OCI-LY1 (cell line): ENCODE measurements around the gene SMAD3.

Experiments used
- H2AFZ ChIP-seq: fragments of 200-600 bp; sonication (generic), shearing (Covaris generic); 2 replicates; pipeline ENCODE4 v1.6.0; 2014; ENCODE audit warnings: antibody characterized with exemption, mild to moderate bottlenecking, low read length
- H3F3A ChIP-seq: fragments of 200-600 bp; sonication (generic), shearing (Covaris generic); 2 replicates; pipeline ENCODE4 v1.6.0; 2014; ENCODE audit warnings: mild to moderate bottlenecking, antibody characterized with exemption, low read length, moderate library complexity; ENCODE audit not compliant: insufficient read depth
- H3K27ac ChIP-seq: fragments of 200-600 bp; sonication (generic); 2 replicates; pipeline ENCODE4 v1.5.1; 2014; ENCODE audit warnings: low read length, mixed run types, mild to moderate bottlenecking, low read depth; ENCODE audit not compliant: poor library complexity, severe bottlenecking
- H3K27me3 ChIP-seq: fragments of 200-600 bp; sonication (generic); 2 replicates; pipeline ENCODE4 v1.6.0; 2014; ENCODE audit warnings: antibody characterized with exemption, mild to moderate bottlenecking, low read length, moderate library complexity; ENCODE audit not compliant: insufficient read depth
- H3K36me3 ChIP-seq: fragments of 200-600 bp; sonication (generic); 2 replicates; pipeline ENCODE4 v1.6.1; 2014; ENCODE audit warnings: mild to moderate bottlenecking, antibody characterized with exemption, low read length, moderate library complexity, mixed read lengths; ENCODE audit not compliant: insufficient read depth
- H3K4me1 ChIP-seq: fragments of 200-600 bp; sonication (generic); 2 replicates; pipeline ENCODE4 v1.5.1; 2014; ENCODE audit warnings: mild to moderate bottlenecking, low read length, moderate library complexity; ENCODE audit not compliant: insufficient read depth, severe bottlenecking
- H3K4me2 ChIP-seq: fragments of 200-600 bp; sonication (generic), shearing (Covaris generic); 2 replicates; pipeline ENCODE4 v1.6.1; 2014; ENCODE audit warnings: low read length
- H3K4me3 ChIP-seq: fragments of 200-600 bp; sonication (generic); 2 replicates; pipeline ENCODE4 v1.5.1; 2014; ENCODE audit warnings: low read length, low read depth, mild to moderate bottlenecking, mixed read lengths; ENCODE audit not compliant: poor library complexity, severe bottlenecking
- H3K79me2 ChIP-seq: fragments of 200-600 bp; shearing (Covaris generic); 2 replicates; pipeline ENCODE4 v1.6.1; 2016; ENCODE audit warnings: mixed run types, low read length, mixed read lengths; ENCODE audit not compliant: insufficient read depth
- H3K9ac ChIP-seq: fragments of 200-600 bp; sonication (generic), shearing (Covaris generic); 2 replicates; pipeline ENCODE4 v1.6.1; 2014; ENCODE audit warnings: mild to moderate bottlenecking, low read length, mixed read lengths
- H3K9me2 ChIP-seq: fragments of 200-600 bp; sonication (generic), shearing (Covaris generic); 2 replicates; pipeline ENCODE4 v1.6.1; 2014; ENCODE audit warnings: low read depth, mild to moderate bottlenecking, low read length, mixed read lengths
- H3K9me3 ChIP-seq: fragments of 200-600 bp; shearing (Covaris generic); 2 replicates; pipeline ENCODE4 v1.6.1; 2014; ENCODE audit warnings: low read length, mixed read lengths
- H4K20me1 ChIP-seq: fragments of 200-600 bp; sonication (generic), shearing (Covaris generic); 2 replicates; pipeline ENCODE4 v1.6.0; 2016; ENCODE audit warnings: mild to moderate bottlenecking, low read length; ENCODE audit not compliant: insufficient read depth
- CTCF ChIP-seq: fragments of 200-600 bp; sonication (generic), shearing (Covaris generic); IDR thresholded peaks from 2 replicates; pipeline ENCODE4 v1.5.1; 2017; ENCODE audit warnings: mild to moderate bottlenecking, antibody characterized with exemption, low read length, moderate library complexity, mixed read lengths
- EZH2 ChIP-seq: fragments of 200-600 bp; sonication (generic), shearing (Covaris generic); IDR thresholded peaks from 2 replicates; pipeline ENCODE4 v1.8.0; 2017; ENCODE audit warnings: borderline replicate concordance, mixed run types, mild to moderate bottlenecking, antibody characterized with exemption, low read length, moderate library complexity, mixed read lengths

The SMAD3 gene

GRCh38 chr15:67063689-67064606 is 1.5 kb upstream of the SMAD3 start:
- Histone ChIP-seq H3K9ac (peak overlapping the region; percentile 79), H3K4me3 (peak overlapping the region; percentile 86)

GRCh38 chr15:67064607-67065530 is 533 bp upstream of the SMAD3 start:
- no peak for TF ChIP-seq CTCF
- no peak for TF ChIP-seq EZH2
- H4K20me1 ChIP-seq = no peaks in the 10 kb centered on the region
- peak overlapping the region; percentile 86 for H3K4me3 ChIP-seq
- no peaks in the 10 kb centered on the region for H3K27me3 ChIP-seq
- H3K9me3 ChIP-seq = no peaks in the 10 kb centered on the region
- H3K9ac ChIP-seq = peak overlapping the region; percentile 79
- H3K27ac ChIP-seq = peak overlapping the region; percentile 83
- H3K4me1 ChIP-seq = peaks cover 58% of the 10 kb centered on the region
- peaks cover 36% of the 10 kb centered on the region for H3K79me2 ChIP-seq
- H3F3A ChIP-seq = peaks cover 6% of the 10 kb centered on the region; the same call in 1 of the 2 replicates
- 0 out of 2 replicates have a peak, but pooled peaks cover 13% of the 10 kb centered on the region for H3K36me3 ChIP-seq
- H3K9me2 ChIP-seq = no peaks in the 10 kb centered on the region
- H3K4me2 ChIP-seq = peak overlapping the region; percentile 77
- H2AFZ ChIP-seq = no peak overlapping the region

More at GRCh38 chr15:67063689-67064606, 1.5 kb upstream of the SMAD3 start:
- Histone ChIP-seq H3K27ac (peak overlapping the region; percentile 83), H3K27me3 (no peaks in the 10 kb centered on the region), H3K9me3 (no peaks in the 10 kb centered on the region), H3F3A (peaks cover 6% of the 10 kb centered on the region; the same call in 1 of the 2 replicates), H2AFZ (no peak overlapping the region), H3K36me3 (0 out of 2 replicates have a peak, but pooled peaks cover 8% of the 10 kb centered on the region), H3K4me1 (peaks cover 50% of the 10 kb centered on the region), H3K4me2 (peak overlapping the region; percentile 77), H4K20me1 (no peaks in the 10 kb centered on the region), H3K79me2 (peaks cover 28% of the 10 kb centered on the region), H3K9me2 (no peaks in the 10 kb centered on the region)
- TF ChIP-seq CTCF (no peak), EZH2 (no peak)

GRCh38 chr15:67066041-67066958 is 898 bp downstream of the SMAD3 start:
- H3K9ac ChIP-seq = peak overlapping the region; percentile 89
- H3K27me3 ChIP-seq = no peaks in the 10 kb centered on the region
- H3K4me3 ChIP-seq = peak overlapping the region; percentile 86
- TF ChIP-seq EZH2 = no peak
- TF ChIP-seq CTCF = 0 out of 2 replicates have a peak, but pooled peaks have one; percentile 7
- H3K27ac ChIP-seq = peak overlapping the region; percentile 64
- peaks cover 68% of the 10 kb centered on the region for H3K4me1 ChIP-seq
- H3K9me3 ChIP-seq = no peaks in the 10 kb centered on the region
- peak overlapping the region; percentile 76 for H3K4me2 ChIP-seq
- no peaks in the 10 kb centered on the region for H4K20me1 ChIP-seq
- H2AFZ ChIP-seq = no peak overlapping the region
- H3K79me2 ChIP-seq = peaks cover 50% of the 10 kb centered on the region
- H3K36me3 ChIP-seq = peaks cover 27% of the 10 kb centered on the region; the same call in 1 of the 2 replicates
- peaks cover 6% of the 10 kb centered on the region; the same call in 1 of the 2 replicates for H3F3A ChIP-seq
- no peaks in the 10 kb centered on the region for H3K9me2 ChIP-seq
